Measurements from ENCODE around the gene CDKN2B-AS1. TPM values are rescaled to one million over a fixed set of nuclear protein-coding genes. Genes with fewer than 3 reads are reported as not detected.

CDKN2B-AS1 gene
- total RNA-seq, 1 donor from 2014 or later: 2.4 TPM

DNA sequence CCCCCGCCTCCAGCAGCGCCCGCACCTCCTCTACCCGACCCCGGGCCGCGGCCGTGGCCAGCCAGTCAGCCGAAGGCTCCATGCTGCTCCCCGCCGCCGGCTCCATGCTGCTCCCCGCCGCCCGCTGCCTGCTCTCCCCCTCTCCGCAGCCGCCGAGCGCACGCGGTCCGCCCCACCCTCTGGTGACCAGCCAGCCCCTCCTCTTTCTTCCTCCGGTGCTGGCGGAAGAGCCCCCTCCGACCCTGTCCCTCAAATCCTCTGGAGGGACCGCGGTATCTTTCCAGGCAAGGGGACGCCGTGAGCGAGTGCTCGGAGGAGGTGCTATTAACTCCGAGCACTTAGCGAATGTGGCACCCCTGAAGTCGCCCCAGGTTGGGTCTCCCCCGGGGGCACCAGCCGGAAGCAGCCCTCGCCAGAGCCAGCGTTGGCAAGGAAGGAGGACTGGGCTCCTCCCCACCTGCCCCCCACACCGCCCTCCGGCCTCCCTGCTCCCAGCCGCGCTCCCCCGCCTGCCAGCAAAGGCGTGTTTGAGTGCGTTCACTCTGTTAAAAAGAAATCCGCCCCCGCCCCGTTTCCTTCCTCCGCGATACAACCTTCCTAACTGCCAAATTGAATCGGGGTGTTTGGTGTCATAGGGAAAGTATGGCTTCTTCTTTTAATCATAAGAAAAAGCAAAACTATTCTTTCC, 19.7 kb upstream of the CDKN2B-AS1 start:
- H3K27me3 ChIP-seq (ENCODE audit: low read depth): peaks cover 96% of the 10 kb centered on the region
- DNase-seq: no peak
- peak; percentile 79 to 81 for ATAC-seq
- TF ChIP-seq, protein P1, sequence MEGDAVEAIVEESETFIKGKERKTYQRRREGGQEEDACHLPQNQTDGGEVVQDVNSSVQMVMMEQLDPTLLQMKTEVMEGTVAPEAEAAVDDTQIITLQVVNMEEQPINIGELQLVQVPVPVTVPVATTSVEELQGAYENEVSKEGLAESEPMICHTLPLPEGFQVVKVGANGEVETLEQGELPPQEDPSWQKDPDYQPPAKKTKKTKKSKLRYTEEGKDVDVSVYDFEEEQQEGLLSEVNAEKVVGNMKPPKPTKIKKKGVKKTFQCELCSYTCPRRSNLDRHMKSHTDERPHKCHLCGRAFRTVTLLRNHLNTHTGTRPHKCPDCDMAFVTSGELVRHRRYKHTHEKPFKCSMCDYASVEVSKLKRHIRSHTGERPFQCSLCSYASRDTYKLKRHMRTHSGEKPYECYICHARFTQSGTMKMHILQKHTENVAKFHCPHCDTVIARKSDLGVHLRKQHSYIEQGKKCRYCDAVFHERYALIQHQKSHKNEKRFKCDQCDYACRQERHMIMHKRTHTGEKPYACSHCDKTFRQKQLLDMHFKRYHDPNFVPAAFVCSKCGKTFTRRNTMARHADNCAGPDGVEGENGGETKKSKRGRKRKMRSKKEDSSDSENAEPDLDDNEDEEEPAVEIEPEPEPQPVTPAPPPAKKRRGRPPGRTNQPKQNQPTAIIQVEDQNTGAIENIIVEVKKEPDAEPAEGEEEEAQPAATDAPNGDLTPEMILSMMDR (IDR thresholded peaks at IDR 0.05): no peak
- intact Hi-C loops (cut with DNase I): no loop called here
- H3K36me3 ChIP-seq: no peaks in the 10 kb centered on the region
- peak overlapping the region; percentile 53 for H3K4me3 ChIP-seq
- H3K9me3 ChIP-seq: no peaks in the 10 kb centered on the region
- peaks cover 25% of the 10 kb centered on the region for H3K4me1 ChIP-seq
- H3K27ac ChIP-seq: no peak overlapping the region

GRCh38 chr9:21976334-21976875, 18.2 kb upstream of the CDKN2B-AS1 start:
- no peaks in the 10 kb centered on the region for H3K9me3 ChIP-seq
- H3K27me3 ChIP-seq (ENCODE audit: low read depth): peaks cover 82% of the 10 kb centered on the region
- DNase-seq: no peak
- TF ChIP-seq, protein P1 (IDR thresholded peaks at IDR 0.05): no peak
- H3K36me3 ChIP-seq: no peaks in the 10 kb centered on the region
- no peak overlapping the region for H3K4me3 ChIP-seq
- H3K4me1 ChIP-seq: peaks cover 19% of the 10 kb centered on the region
- no peak overlapping the region for H3K27ac ChIP-seq
- ATAC-seq: no peak
- intact Hi-C loops (cut with DNase I): no loop called here

- H3K9me3 ChIP-seq: no peaks in the 10 kb centered on the region
- no peaks in the 10 kb centered on the region for H3K36me3 ChIP-seq
- DNase-seq: no peak
- no peak overlapping the region for H3K27ac ChIP-seq
- no peak for ATAC-seq
- no peak overlapping the region for H3K4me3 ChIP-seq
- peaks cover 67% of the 10 kb centered on the region for H3K27me3 ChIP-seq (ENCODE audit: low read depth)
- intact Hi-C loops (cut with DNase I): no loop called here
- no peaks in the 10 kb centered on the region for H3K4me1 ChIP-seq
- TF ChIP-seq, protein P1 (IDR thresholded peaks at IDR 0.05): no peak
Observed at GRCh38 chr9:21982391-21982790, 12.2 kb upstream of the CDKN2B-AS1 start.

GRCh38 chr9:21982861-21983560, 11.6 kb upstream of the CDKN2B-AS1 start:
- DNase-seq: no peak
- no peak overlapping the region for H3K4me3 ChIP-seq
- H3K36me3 ChIP-seq: no peaks in the 10 kb centered on the region
- H3K4me1 ChIP-seq: no peaks in the 10 kb centered on the region
- ATAC-seq: no peak
- H3K9me3 ChIP-seq: no peaks in the 10 kb centered on the region
- intact Hi-C loops (cut with DNase I): no loop called here
- TF ChIP-seq, protein P1 (IDR thresholded peaks at IDR 0.05): no peak
- no peak overlapping the region for H3K27ac ChIP-seq
- peaks cover 67% of the 10 kb centered on the region for H3K27me3 ChIP-seq (ENCODE audit: low read depth)

DNA sequence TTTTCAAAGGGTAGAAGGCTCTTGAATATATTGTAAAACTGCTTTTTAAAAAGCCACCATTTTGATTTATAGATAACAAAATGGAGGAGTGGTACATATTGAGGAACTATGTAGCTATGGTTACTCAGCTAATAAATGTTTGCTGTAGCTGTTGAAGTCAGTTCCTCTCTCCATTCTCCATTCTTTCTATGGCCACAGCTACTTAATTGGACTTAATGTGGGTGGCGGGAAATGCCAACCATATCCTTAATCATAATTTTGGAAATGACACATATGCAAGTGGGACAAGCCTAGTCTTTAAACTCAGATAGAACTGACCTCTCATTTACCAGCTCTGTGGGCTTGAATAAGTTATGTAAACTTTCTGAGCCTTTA, 11.0 kb upstream of the CDKN2B-AS1 start:
- no peak overlapping the region for H3K4me3 ChIP-seq
- intact Hi-C loops (cut with DNase I): no loop called here
- H3K4me1 ChIP-seq: no peaks in the 10 kb centered on the region
- H3K36me3 ChIP-seq: no peaks in the 10 kb centered on the region
- DNase-seq (no peak), ATAC-seq (peak in 1 of 2 donors; percentile 43)
- H3K9me3 ChIP-seq: no peaks in the 10 kb centered on the region
- H3K27me3 ChIP-seq (ENCODE audit: low read depth): peaks cover 67% of the 10 kb centered on the region
- H3K27ac ChIP-seq: no peak overlapping the region
- TF ChIP-seq, protein P1 (IDR thresholded peaks at IDR 0.05): no peak

All from lower lobe of right lung (tissue), 2 donors.